ENCODE results near the gene RPL38.

DNA sequence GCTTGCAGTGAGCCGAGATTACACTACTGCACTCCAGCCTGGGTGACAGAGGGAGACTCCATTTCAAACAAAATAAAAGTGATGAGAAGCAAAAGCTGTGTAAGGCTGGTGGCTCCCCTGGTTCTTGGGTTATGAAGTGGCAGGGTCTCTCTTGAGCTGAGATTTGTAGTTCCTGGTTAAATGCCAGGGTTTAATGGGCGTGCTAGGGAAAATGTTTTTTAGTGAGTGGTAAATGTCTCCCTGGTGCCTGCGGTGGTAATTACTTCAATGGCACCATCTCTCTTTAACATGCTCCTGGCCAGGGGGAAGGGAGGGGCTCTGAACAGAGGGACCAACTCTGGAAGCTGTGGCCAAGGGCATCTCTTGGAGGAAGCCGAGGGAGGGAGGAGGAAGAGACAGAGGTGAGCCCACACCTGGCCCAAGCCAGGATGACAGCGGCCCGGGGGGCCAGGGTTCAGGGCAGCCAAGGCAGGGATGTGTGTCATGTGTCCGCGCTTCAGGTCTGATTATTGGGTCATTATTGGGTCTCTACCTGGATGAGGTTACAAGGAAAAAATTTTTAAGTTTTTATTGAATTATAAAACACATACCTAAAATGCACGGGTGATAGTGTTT is 17.8 kb upstream of the RPL38 start:
- TF ChIP-seq, protein P1, sequence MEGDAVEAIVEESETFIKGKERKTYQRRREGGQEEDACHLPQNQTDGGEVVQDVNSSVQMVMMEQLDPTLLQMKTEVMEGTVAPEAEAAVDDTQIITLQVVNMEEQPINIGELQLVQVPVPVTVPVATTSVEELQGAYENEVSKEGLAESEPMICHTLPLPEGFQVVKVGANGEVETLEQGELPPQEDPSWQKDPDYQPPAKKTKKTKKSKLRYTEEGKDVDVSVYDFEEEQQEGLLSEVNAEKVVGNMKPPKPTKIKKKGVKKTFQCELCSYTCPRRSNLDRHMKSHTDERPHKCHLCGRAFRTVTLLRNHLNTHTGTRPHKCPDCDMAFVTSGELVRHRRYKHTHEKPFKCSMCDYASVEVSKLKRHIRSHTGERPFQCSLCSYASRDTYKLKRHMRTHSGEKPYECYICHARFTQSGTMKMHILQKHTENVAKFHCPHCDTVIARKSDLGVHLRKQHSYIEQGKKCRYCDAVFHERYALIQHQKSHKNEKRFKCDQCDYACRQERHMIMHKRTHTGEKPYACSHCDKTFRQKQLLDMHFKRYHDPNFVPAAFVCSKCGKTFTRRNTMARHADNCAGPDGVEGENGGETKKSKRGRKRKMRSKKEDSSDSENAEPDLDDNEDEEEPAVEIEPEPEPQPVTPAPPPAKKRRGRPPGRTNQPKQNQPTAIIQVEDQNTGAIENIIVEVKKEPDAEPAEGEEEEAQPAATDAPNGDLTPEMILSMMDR (IDR thresholded peaks at IDR 0.05; ENCODE audit: insufficient read depth, low read depth, low read length): no peak
- TF ChIP-seq EZH2 (IDR thresholded peaks at IDR 0.05; ENCODE audit: insufficient read depth, low read length): no peak
